ENCODE measurements around the gene DBNL.
A peak's percentile ranks its signal among the peaks of the same experiment; 100 is the strongest.
"Not testable (repeated sequence)": the region's sequence is repeated elsewhere in the genome, so short reads cannot be mapped to it uniquely, and the experiment has no call there.

Gene DBNL

DNA sequence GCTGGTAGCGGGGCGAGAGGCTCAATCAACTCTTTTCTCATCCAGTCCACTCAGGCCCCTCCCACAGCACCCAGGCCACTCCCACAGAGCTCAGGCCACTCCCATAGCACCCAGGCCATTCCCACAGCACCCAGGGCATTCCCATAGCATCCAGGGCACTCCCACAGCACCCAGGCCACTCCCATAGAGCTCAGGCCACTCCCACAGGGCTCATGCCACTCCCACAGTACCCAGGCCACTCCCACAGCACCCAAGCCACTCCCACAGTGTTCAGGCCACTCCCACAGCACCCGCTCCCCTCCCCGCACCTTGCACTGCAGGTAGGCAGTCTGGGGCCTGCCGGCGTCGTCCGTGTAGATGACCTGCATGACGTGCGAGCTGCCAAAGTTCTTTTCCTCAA, 8.1 kb upstream of the DBNL start:
- ATAC-seq, result peak; percentile 16
- not testable (repeated sequence) for H3K4me1 Mint-ChIP-seq; H3K36me3 Mint-ChIP-seq (ENCODE audit: low read depth); H3K27me3 Mint-ChIP-seq; H3K9me3 Mint-ChIP-seq; H3K4me3 Mint-ChIP-seq; H3K27ac Mint-ChIP-seq
- DNase-seq, result peak; percentile 44

DNA sequence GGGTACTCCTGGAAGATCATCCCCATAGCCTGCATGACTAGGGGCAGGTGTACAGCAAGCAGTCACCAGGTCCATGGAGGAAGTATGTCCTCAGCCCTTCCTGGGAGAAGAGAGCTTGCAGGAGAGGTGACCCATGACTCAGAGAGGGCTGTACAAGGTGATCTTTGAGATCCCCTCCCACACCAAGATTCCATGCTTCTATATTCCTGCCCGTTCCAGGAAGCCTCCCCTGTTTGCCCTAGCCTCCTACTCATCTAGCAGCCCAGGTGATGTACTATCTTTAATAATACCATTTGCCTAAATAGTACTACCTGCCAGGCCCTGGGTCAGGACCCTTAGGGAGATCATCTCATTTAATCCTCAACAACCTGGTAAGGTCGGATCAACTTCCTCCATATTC, 6.6 kb upstream of the DBNL start:
- H3K27ac Mint-ChIP-seq; H3K4me3 Mint-ChIP-seq; H3K9me3 Mint-ChIP-seq; DNase-seq; H3K36me3 Mint-ChIP-seq (ENCODE audit: low read depth); ATAC-seq; H3K27me3 Mint-ChIP-seq: not testable (repeated sequence)
- H3K4me1 Mint-ChIP-seq, result peaks cover 12% of the 10 kb centered on the region

DNA sequence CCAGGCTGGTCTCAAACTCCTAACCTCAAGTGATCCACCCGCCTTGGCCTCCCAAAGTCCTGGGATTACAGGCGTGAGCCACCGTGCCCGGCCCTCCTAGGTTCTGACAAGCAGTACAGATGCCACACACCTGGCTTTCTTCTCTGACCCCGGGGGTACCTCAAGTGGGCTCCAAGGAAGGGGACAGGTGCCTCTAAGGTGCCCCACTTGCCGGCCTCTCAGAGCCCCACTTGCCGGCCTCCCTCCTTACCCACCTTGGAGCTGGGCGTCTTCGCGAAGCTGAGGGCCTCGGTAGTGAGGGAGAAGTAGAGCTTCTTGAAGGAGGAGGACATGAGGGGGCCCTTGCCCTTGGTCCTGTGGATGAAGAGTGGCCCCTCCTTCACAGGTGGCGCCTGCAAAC, 5.9 kb upstream of the DBNL start:
- H3K36me3 Mint-ChIP-seq (ENCODE audit: low read depth); H3K27me3 Mint-ChIP-seq; DNase-seq; H3K4me3 Mint-ChIP-seq; ATAC-seq; H3K27ac Mint-ChIP-seq; H3K9me3 Mint-ChIP-seq: not testable (repeated sequence)
- H3K4me1 Mint-ChIP-seq, result peaks cover 13% of the 10 kb centered on the region

DNA sequence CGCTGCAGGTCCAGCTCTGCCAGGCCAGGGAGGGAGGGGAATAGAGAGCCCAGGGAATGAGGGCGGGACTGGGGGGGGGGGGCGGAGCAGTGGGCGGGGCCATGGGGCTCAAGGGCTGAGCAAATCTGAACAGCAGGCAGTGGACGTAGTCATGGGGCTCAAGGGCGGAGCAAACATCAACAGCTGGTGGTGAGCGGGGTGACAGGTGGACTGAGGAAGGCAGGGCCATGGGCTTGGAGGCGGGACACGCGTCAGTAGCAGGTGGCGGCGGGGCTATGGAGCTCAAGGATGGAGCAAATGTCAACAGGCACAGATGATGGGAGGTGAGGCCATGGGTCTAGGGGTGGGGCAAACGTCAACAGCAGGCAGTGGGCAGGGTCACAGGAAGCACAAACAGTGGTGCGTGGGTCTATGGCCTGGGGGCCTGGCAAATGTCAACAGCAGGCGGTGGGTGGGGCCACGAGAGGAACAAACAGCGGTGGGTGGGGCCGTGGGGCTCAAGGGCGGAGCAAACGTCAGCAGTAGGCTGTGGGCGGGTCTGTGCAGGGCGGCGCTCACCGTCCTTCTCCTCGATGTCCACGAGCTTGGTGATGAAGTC, 5.4 kb upstream of the DBNL start:
- ATAC-seq, result peak; percentile 70
- DNase-seq, result peak; percentile 90
- H3K27ac Mint-ChIP-seq, result peak overlapping the region; percentile 61
- not testable (repeated sequence) for H3K27me3 Mint-ChIP-seq; H3K9me3 Mint-ChIP-seq; H3K36me3 Mint-ChIP-seq (ENCODE audit: low read depth)
- H3K4me1 Mint-ChIP-seq, result peaks cover 18% of the 10 kb centered on the region
- peak overlapping the region; percentile 67 for H3K4me3 Mint-ChIP-seq

DNA sequence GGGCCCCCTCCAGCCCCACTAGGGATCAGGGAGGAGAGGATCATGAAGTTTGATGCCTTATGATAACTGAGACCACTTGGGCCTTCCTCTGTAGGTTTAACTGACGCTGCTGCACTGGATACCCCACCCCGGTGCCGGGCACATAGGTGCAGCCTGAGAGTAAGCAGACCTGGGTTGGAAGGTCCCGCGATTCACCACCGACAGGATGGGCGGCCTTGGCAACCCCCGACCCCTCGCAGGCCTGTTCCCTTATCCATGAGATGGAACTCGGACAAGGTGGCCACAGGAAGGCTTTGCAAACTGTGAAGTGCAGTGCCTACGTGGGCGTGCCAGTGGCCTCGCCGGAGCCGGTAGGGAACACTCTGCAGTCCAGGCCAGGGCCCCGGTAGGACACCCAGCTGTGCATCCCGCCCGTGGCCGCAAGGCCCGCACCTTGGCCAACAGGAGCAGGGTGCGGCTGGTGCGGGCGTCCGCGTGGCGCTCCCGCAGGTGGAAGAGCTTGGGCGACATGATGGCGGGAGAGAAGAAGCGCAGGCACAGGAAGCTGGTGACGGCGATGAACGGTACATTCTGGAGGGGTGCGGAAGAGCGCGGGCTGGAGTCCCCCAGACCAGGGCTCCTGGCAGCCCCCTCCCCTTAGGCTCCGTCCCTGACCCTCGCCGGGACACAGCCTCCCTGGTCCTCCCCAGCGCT, 4.6 kb upstream of the DBNL start:
- DNase-seq; H3K27ac Mint-ChIP-seq; H3K9me3 Mint-ChIP-seq; H3K27me3 Mint-ChIP-seq; H3K36me3 Mint-ChIP-seq (ENCODE audit: low read depth): not testable (repeated sequence)
- ATAC-seq, result peak; percentile 7
- peak overlapping the region; percentile 78 for H3K4me3 Mint-ChIP-seq
- peaks cover 19% of the 10 kb centered on the region for H3K4me1 Mint-ChIP-seq

DNA sequence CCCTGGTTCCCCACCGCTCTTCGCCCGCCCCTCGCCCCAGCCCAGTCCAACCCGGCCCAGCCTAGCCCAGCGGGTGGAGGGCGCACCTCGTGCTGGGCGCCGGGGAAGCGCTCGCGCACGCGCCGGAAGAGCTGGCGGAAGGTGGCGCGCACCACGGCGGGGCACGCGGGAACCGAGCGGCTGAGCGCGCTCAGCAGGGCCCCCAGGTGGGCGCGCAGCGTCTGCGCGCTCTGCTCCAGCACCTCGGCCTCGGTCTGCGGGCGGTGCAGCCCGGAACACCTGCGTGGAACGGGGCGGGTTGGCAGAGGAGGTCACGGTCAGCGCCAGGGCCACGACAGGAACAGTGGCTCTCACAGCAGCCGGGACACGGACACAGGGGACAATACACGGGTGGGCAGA, 4.0 kb upstream of the DBNL start:
- peak overlapping the region; percentile 78 for H3K4me3 Mint-ChIP-seq
- H3K9me3 Mint-ChIP-seq; H3K27me3 Mint-ChIP-seq; H3K36me3 Mint-ChIP-seq (ENCODE audit: low read depth): not testable (repeated sequence)
- ATAC-seq, result peak; percentile 61
- H3K27ac Mint-ChIP-seq, result peak overlapping the region; percentile 83
- peak; percentile 67 for DNase-seq
- peaks cover 21% of the 10 kb centered on the region for H3K4me1 Mint-ChIP-seq

DNA sequence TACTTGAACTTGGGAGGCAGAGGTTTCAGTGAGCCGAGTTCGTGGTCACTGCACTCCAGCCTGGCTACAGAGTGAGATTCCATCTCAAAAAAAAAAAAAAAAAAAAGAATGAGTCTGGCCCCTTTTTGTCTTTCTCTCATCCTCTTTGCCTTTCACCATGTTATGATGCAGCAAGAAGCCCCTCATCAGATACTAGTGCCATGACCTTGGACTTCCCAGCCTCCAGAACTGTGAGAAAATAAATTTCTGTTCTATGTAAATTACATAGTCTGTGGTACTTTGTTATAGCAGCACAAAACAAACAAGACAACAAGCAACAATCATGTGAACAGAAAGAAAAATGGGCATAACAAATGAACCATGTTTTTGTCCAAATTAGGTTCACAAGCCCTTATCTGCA, 2.3 kb upstream of the DBNL start:
- Mint-ChIP-seq H3K4me3 (peak overlapping the region; percentile 62), H3K36me3 (ENCODE audit: low read depth) (peaks cover 20% of the 10 kb centered on the region), H3K9me3 (no peaks in the 10 kb centered on the region), H3K27ac (no peak overlapping the region), H3K4me1 (peaks cover 39% of the 10 kb centered on the region), H3K27me3 (no peaks in the 10 kb centered on the region)
- no peak for ATAC-seq
- no peak for DNase-seq

DNA sequence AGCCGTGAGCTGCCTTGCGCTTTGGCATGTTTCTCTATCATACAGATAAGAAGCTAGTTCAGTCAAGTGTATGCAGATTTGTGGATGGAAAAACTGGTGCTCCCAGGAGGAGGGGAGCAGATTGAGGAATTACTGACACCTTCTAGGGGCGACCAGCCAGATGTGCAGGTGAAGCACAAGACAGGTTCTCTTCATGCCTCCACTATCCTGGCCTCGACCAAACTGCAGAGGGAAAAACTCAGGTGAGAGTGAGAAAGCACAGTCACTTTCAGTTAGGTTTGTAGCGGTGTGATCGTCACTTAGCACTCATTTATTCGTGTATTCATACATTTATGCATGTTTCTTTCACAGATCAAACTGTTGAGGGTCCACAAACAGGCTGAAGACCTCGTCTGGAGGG, 600 bp upstream of the DBNL start:
- ATAC-seq (no peak), DNase-seq (no peak)
- no peaks in the 10 kb centered on the region for H3K27me3 Mint-ChIP-seq
- H3K4me1 Mint-ChIP-seq, result peaks cover 51% of the 10 kb centered on the region
- peak overlapping the region; percentile 90 for H3K4me3 Mint-ChIP-seq
- peaks cover 28% of the 10 kb centered on the region for H3K36me3 Mint-ChIP-seq (ENCODE audit: low read depth)
- H3K9me3 Mint-ChIP-seq, result no peaks in the 10 kb centered on the region
- H3K27ac Mint-ChIP-seq, result peak overlapping the region; percentile 89

DNA sequence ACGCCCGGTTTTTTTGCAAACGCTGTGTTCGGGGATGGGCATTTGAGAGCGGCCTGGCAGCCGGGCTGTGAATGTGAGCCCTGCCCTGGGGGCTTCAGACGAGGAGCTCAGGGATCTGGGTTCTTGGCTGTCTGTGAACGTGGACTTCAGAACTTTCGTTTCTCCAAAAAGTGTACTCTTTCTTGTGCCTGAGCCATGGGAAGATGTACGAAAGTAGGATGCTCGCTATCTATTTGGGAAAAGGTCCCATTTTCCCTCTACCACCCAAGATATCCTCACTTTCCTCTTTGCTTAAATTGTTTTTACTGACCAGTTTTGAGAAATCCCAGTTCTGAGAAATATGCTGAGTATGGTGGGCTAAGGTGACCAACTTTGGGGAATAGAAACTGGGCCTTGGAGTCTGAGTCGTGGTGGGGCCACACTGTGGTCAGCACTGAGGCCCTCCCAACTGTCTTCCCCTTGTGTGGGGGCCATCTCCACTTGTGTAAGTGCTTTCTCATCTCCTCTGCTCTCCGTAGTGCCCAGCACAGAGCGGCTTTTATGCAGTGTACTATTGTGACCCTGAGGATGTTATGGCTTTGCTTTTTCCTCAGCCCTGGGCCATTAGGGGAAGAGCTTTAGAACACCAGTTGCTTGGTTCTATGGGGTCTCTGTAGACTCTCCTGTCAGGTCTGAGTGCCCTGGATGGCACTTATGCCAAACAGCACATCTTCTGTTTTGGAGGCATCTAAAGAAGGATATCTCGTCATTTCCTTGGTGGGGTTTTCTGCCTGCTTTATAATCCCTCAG, 918 bp downstream of the DBNL start:
- peak overlapping the region; percentile 90 for H3K4me3 Mint-ChIP-seq
- ATAC-seq (no peak), DNase-seq (no peak)
- no peaks in the 10 kb centered on the region for H3K9me3 Mint-ChIP-seq
- peaks cover 35% of the 10 kb centered on the region for H3K36me3 Mint-ChIP-seq (ENCODE audit: low read depth)
- peak overlapping the region; percentile 89 for H3K27ac Mint-ChIP-seq
- H3K27me3 Mint-ChIP-seq, result no peaks in the 10 kb centered on the region
- peaks cover 63% of the 10 kb centered on the region for H3K4me1 Mint-ChIP-seq

DNA sequence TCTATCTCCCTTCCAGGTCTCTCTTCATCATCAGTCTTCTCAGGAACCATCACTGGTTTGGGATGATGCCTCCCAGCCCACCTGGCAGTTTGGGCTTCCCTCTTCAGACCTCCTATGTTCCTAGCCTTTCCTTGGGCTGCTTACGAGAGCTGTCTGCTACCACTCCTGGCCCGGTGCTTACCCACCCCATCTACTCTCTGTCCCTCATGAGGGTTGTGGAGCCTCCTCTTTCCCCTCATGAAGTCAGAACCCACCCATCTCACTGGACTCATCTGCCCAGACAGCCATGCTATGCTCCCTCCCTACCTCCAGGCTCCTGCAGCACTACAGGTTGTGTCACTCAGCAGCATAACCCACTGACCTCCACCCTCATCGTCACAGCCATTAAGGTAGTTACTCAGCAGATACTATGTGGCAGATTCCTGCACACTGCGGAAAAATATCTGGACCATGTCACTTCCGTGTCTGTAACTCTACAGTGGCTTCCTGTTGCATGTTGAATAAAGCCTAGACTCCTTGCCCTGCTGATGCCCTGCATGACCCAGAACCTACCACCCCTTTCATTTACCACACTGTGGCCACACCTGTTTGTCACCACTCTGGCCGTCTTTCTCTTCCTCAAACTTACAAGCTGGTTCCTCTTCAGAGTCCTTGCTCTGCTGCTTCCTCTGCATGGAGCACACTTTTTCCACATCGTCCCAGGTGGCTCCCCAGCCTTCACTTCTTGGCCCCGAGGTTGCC, 2.0 kb downstream of the DBNL start:
- peaks cover 69% of the 10 kb centered on the region for H3K4me1 Mint-ChIP-seq
- H3K36me3 Mint-ChIP-seq (ENCODE audit: low read depth), result peaks cover 39% of the 10 kb centered on the region
- H3K4me3 Mint-ChIP-seq, result peak overlapping the region; percentile 90
- DNase-seq (no peak), ATAC-seq (peak; percentile 60)
- H3K9me3 Mint-ChIP-seq, result no peaks in the 10 kb centered on the region
- no peaks in the 10 kb centered on the region for H3K27me3 Mint-ChIP-seq
- H3K27ac Mint-ChIP-seq, result peak overlapping the region; percentile 89

DNA sequence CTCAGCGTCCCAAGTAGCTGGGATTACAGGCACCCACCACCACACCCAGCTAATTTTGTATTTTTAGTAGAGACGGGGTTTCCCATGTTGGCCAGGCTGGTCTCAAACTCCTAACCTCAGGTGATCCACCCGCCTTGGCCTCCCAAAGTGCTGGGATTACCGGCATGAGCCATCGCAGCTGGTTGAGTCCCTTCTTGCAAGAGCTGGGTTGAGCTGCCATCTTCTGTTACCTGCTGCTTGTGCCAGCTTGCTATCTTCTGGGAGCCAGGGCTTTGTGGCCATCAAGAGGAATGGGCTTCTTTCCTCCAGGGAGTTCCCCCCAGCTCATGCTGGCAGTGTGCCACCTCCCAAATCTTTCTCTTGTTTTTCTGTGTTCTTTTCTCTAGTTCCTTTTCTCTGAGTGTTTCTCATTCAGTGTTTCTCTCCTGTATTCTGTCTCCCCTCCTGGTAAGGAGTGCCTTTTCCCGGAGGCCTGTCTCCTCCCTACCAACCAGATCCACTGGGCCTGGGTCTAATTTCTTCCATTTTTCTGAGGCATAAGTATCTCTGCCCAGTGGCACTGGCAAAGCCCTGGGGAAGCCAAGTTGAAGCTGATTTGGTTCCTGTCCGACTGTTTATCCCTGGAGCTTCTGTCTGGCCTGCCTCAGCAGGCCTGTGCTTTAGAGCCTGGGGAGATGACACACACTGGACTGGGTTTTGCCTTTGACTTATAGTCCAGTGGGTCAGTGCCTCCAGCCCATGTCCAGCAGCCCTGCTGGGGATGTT, 3.7 kb downstream of the DBNL start:
- Mint-ChIP-seq H3K27ac (peak overlapping the region; percentile 54), H3K36me3 (ENCODE audit: low read depth) (peaks cover 51% of the 10 kb centered on the region), H3K4me1 (peaks cover 73% of the 10 kb centered on the region), H3K4me3 (no peak overlapping the region), H3K27me3 (no peaks in the 10 kb centered on the region), H3K9me3 (no peaks in the 10 kb centered on the region)
- ATAC-seq (no peak), DNase-seq (no peak)

DNA sequence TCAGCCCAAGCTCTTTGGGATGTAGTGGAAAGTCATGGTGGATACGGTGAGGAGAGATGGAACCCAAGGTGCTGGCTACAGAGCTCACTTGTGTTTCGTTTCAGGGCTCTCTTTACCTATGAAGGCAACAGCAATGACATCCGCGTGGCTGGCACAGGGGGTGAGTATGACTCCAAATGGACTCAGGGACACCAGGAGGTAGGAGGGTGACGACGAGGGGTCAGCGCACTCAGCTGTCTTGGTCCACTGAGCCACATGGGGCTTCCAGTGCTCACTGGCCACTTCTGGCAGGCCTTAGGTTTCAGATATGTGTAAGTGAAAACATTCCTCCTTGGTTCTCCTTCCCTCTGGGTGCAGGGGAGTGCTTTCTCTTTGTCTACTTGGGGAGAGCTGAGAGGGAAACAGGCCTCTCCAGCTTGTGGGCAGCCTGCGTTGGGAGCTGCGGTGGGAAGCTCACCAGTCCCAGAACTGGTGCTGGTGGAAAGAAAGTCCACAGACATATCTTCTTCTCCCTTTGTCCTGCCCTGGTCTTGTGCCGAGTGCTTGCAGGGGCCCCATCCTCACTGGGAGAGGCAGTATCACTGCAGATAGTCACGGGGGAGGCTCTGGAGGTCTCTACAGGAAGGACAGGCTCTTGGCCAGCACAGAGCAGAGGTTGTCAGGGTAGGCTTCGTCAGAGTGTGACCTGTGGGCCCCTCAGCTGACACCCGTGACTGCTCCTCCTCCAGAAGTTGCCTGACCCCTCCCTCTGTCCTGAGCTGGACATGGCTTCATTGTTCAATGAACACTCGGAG, 5.8 kb downstream of the DBNL start:
- Mint-ChIP-seq H3K27ac (peak overlapping the region; percentile 38), H3K4me3 (no peak overlapping the region), H3K36me3 (ENCODE audit: low read depth) (peaks cover 58% of the 10 kb centered on the region), H3K4me1 (peaks cover 68% of the 10 kb centered on the region), H3K9me3 (no peaks in the 10 kb centered on the region), H3K27me3 (no peaks in the 10 kb centered on the region)
- ATAC-seq (no peak), DNase-seq (no peak)

DNA sequence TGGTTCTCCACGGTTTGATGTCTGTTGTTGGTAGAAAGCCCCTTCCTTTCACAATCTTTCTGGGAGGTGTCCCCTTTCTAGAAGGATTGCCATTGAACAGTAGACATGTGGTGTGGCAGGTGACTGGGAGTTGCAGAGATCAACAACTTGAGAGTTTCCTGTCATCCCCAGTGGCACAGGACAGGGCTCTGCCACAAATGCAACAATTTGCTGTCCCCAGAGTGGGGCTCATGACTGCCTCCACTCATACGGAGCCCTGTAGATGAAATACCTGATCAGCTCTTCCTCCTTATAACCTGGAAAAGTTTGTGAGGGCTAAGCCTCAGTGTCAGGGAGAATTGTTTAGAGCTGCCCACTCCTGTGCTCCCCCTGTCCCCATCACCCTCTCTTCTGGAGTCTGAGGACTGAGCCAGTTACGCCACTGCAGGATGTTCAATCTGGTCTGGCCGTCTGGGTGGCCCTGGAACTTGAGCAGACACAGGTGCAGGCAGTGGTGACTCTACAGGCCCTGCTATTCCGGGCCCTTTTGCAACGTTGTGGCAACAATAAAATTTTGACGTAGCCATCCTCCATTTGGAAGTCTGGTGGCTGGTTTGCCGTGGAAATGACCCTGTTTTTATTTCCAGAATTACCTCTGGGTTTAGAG, 6.5 kb downstream of the DBNL start:
- ATAC-seq (no peak), DNase-seq (no peak)
- H3K9me3 Mint-ChIP-seq, result no peaks in the 10 kb centered on the region
- H3K27me3 Mint-ChIP-seq, result no peaks in the 10 kb centered on the region
- H3K4me1 Mint-ChIP-seq, result peaks cover 66% of the 10 kb centered on the region
- H3K4me3 Mint-ChIP-seq, result no peak overlapping the region
- H3K36me3 Mint-ChIP-seq (ENCODE audit: low read depth), result peaks cover 60% of the 10 kb centered on the region
- no peak overlapping the region for H3K27ac Mint-ChIP-seq
